ENCODE measurements around the gene AMMECR1L.
"Not testable (repeated sequence)": the region's sequence is repeated elsewhere in the genome, so short reads cannot be mapped to it uniquely, and the experiment has no call there.

DNA sequence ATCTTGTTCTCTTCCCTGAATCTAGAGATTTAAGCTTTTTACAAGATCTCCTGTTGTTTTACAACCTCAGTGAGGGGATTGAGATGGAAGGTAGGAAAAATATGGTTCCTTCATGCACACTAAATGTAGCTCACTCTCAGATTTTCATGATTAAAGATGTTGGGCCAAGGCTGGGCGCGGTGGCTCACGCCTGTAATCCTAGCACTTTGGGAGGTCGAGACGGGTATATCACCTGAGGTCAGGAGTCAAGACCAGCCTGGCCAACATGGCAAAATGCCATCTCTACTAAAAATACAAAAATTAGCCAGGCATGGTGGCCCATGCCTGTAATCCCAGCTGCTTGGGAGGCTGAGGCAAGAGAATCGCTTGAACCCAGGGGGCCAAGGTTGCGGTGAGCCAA is 5.0 kb upstream of the AMMECR1L start:
- TF ChIP-seq POLR2AphosphoS5 (IDR thresholded peaks at IDR 0.05); POLR2A (IDR thresholded peaks at IDR 0.05); EP300 (IDR thresholded peaks at IDR 0.05; ENCODE audit: low read depth): not testable (repeated sequence)
- TF ChIP-seq, protein P1, sequence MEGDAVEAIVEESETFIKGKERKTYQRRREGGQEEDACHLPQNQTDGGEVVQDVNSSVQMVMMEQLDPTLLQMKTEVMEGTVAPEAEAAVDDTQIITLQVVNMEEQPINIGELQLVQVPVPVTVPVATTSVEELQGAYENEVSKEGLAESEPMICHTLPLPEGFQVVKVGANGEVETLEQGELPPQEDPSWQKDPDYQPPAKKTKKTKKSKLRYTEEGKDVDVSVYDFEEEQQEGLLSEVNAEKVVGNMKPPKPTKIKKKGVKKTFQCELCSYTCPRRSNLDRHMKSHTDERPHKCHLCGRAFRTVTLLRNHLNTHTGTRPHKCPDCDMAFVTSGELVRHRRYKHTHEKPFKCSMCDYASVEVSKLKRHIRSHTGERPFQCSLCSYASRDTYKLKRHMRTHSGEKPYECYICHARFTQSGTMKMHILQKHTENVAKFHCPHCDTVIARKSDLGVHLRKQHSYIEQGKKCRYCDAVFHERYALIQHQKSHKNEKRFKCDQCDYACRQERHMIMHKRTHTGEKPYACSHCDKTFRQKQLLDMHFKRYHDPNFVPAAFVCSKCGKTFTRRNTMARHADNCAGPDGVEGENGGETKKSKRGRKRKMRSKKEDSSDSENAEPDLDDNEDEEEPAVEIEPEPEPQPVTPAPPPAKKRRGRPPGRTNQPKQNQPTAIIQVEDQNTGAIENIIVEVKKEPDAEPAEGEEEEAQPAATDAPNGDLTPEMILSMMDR (IDR thresholded peaks at IDR 0.05): not testable (repeated sequence)
